K562 (cell line): ENCODE measurements around the gene SLC22A1.

ENCODE experiments used
- ATF2 ChIP-seq: sonication (generic); formaldehyde crosslinking; IDR thresholded peaks from 2 replicates; pipeline ENCODE4 v1.8.1; 2022; ENCODE audit warnings: missing genetic modification reagents
- PML ChIP-seq: IDR thresholded peaks from 2 replicates; pipeline ENCODE4 v1.6.1; 2012; ENCODE audit warnings: low read length, inconsistent platforms
- TEAD4 ChIP-seq, 2 experiments: sonication (generic) in 1 of 2; formaldehyde crosslinking in 1 of 2; IDR thresholded peaks; 2 replicates each; pipeline versions ENCODE4 v1.6.1 to v1.8.0; 2012 to 2022; ENCODE audit warnings: borderline replicate concordance in 1 of 2, inconsistent platforms in 1 of 2, low read length in 1 of 2, mild to moderate bottlenecking in 1 of 2, missing genetic modification reagents in 1 of 2
- ZNF398 ChIP-seq: fragments of 250-450 bp; sonication (Bioruptor Pico); IDR thresholded peaks from 2 replicates; pipeline ENCODE4 v1.8.0; 2021; ENCODE audit warnings: moderate library complexity, mild to moderate bottlenecking, inconsistent platforms

GRCh38 chr6:160130729-160131484, 9.3 kb downstream of the SLC22A1 start:
- no peak for TF ChIP-seq PML
- TF ChIP-seq ATF2 (CRISPR knock-in tag): no peak
- TF ChIP-seq ZNF398 (CRISPR knock-in tag): no peak
- no peak for TF ChIP-seq TEAD4 (IDR thresholded peaks at IDR 0.05; ENCODE audit: low read length)
- no peak for TF ChIP-seq TEAD4 (CRISPR knock-in tag; IDR thresholded peaks at IDR 0.05; ENCODE audit: borderline replicate concordance)
